ENCODE measurements around the gene EPHX1.

EPHX1 gene

DNA sequence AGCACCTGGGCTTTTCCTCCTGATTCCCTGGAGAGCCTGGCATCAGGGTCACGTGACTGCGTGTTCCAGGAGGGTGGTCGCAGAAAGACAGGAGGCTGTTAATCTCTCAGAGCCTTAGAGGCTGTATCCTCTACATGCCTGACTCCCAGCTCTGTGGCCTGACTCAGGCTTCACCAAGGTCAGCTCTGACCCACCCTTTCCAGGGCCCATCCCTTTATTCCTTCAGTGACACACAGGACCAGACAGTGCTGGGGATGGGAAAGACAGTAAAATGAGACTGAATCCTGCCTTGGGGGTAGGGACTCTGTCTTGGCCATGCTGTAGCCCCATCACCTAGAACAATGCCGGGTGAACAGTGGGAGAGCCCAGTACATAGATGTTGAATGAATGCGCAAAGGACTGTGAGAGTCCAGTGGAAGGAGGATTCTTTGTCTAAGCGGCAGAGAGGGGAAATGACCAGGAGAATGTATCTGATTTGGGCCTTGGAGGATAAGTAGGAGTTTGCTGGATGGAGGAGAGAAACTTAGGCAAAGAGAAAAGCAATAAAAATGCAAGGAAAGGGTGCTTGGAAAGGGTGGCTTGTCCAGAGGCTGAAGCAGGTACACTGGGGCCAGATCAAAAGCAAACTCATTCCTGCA is 33.0 kb downstream of the EPHX1 start:
- no peak for DNase-seq (ENCODE audit: low spot score)

DNA sequence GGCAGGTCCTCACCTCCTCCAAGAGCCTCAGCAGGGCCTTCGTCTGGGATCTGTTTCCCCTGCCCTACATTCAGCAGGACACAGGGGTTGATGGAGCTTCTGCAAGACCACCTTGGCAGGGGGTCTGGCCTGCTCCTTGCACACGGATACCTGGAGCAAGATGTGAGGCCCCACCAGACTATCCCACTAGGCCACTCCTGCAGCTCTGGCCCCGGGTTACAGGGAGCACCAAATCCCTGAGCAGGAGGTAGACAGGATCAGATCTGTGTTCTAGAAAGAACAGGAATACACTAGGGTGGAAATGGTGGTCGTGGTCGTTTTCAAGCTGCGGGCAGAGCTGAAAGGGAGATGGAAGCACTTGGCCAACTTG is 33.5 kb downstream of the EPHX1 start:
- no peak for DNase-seq (ENCODE audit: low spot score)

DNA sequence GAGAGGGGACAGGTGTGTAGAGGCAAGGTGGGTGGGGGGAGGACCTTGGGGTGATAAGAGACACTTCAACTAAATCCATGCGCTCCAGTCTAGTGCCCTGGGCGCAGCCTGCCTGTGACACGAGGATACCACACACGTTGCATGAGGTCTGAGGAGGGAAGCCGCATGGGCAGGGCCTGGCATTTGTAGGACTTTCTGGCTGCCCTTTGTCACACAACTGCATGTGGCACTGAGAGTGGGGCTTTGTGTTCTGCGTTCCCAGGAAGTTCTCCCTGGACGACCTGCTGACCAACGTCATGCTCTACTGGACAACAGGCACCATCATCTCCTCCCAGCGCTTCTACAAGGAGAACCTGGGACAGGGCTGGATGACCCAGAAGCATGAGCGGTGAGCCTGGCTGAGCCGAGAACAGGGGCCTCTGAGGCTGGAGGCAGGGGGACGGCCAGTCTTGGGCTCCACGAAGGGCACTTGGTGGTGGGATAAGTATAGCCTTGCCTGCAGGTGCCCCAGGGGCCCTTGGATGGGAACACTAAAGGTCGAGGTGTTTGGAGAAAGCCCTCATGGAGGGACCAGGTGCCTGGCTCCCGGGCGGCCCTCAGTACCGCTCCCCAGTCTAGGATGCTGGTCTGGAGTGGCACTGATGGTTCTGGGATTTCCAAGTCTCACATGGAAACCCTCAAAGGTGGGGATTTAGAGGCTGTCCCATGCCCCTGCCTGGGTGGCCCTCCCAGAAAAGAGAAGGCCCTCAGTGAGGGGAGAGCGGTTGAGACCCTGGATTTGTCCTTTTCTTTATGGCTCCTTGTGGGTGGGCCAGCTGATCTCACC is 34.5 kb downstream of the EPHX1 start:
- no peak for DNase-seq (ENCODE audit: low spot score)

DNA sequence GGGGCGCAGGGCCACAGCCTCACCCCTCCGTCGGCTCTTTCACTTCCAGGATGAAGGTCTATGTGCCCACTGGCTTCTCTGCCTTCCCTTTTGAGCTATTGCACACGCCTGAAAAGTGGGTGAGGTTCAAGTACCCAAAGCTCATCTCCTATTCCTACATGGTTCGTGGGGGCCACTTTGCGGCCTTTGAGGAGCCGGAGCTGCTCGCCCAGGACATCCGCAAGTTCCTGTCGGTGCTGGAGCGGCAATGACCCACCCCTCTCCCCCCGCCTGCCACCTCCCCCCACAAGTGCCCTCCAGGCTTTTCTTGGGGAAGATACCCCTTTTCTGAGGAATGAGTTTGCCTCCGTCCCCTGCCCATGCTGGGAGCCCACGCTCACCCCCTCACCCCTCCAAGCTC is 35.2 kb downstream of the EPHX1 start:
- DNase-seq (ENCODE audit: low spot score): no peak

DNA sequence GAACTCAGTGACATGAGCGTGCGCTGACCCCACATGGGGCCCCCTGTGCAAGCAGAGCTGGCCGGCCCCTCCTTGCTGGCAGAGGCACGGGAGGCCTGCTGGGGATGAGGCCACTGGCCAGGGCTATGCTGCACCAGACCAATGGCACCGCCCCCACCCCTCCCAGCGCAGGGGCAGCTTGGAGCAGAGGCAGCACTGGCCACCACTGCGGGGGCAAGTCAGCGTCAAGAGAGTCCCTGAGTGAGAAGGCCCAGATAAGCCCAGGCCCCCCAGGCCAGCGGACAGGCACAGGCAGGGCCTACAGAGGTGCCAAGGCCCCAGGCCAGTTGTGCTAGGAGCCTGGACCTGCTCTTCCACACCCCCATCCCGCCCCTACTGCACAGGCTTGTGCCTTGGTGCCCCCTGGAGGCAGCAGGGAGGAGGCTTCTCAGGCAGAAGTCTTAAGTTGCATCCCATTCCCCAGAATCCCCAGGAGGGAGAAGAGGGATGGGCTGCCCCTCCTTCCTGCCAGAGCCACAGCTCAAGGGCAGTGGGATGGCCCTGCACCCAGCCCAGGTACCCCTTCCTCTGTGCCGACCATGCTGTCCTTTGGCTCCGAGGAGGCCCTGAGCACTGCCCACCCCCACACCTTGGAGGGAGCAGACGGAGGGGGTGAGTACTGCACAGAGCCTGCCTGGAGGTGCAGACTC is 35.8 kb downstream of the EPHX1 start:
- DNase-seq (ENCODE audit: low spot score): peak; percentile 69

DNA sequence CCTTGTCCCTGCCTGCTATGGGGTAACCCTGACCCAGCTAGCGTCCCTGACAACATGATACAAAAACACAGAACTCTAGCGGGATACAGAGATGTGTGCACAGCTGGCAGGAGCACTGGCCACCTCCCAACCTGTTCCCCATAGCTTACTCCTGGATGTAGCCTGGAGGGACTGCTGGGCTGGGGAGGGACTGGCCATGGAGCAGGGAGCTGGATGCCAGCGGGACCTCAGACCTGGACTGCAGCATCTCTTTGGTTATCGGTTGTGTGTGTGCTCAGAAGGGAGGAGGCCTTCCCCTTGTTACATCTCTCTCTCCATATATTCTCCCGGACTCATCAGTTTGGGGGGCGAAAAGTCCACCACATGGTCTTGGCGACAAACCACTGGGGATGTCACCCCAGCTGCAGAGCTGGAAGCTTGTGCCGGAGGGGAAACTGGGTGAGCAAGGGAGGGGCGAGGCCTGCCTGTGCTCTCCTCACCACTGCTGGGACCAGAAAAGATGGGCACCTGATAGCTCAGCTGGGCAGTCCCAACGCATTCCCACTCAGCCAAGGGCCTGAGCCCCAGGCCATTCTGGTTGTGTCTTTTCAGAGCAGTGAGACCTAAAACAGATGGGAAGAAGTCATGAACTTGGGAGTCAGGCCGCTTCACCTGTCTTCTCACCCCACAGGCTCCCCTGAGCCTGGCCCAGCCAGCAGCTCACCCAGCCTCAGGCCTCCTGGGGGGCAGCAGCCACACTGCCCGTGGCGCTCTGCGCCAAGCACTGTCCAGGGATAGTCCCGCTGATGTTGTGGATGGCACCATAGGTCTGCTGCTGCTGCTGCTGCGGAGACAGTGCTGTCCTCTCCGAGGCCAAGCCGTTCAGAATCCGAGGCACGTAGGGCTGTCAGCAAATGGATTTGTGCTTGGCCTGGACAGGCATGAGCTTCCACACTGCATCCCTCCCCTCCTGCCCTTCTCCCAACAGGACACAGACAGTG is 36.7 kb downstream of the EPHX1 start:
- DNase-seq (ENCODE audit: low spot score): no peak

DNA sequence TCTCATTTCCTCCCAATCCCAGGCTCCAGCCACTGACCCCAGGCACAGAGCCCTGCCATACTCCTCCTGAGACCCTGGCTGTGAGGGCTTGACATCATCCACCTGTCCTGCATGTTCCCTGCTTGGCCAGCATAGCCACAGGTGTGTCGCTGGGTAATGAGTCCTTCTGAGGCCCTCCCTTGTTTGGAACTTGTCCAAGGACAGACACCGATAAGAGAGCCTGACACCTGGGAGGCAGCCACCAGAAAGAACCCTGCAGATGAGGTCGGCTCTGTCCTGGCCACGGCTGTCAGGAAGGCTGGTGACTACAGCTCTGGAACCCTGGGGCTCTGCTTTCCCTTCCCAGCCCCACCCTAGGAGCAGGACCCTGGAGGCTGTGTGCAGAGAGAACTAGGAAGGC is 37.7 kb downstream of the EPHX1 start:
- no peak for DNase-seq (ENCODE audit: low spot score)

DNA sequence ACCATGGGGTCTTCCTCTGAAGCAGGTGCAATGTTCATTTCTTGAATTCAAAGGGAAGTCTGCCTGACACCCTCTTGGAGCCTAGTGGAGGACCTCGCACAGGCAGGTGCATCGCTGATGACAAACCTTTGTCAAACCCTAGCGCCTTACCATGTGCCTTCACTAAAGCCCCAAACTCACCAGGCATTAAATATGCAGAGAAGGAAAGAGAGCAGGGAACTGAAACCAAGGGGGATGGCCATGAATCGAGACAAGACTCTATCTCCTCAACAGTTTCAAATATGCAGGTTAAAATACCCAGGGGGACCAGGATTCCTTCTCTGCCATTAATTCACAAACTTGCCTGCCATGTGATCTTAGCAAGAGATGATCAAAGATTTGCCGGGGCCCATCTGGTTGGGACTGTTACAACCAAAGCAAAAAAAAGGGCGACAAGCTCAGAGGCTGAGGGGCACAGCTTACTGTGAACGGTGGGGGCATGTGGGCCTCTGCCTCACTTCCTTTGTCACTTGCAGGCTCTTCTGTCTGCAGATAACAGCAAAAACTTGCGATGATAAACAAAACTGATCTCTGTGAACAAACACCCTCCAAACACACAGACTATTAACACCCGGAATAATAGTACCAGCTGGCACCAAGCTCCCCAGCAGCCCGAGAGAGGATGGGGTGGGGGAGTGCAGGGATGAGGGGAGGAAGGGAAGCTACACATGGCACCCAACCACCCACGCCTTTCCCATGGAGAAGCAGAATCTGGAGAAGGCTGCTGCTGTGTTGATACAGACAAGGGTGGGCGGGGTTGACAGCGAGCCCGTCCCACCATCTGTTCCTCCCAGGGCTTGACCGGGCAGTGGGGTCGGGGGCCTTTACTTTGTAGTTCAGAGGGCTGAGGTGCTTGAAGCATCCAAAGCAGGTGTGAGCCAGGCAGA is 38.4 kb downstream of the EPHX1 start:
- DNase-seq (ENCODE audit: low spot score): no peak

DNA sequence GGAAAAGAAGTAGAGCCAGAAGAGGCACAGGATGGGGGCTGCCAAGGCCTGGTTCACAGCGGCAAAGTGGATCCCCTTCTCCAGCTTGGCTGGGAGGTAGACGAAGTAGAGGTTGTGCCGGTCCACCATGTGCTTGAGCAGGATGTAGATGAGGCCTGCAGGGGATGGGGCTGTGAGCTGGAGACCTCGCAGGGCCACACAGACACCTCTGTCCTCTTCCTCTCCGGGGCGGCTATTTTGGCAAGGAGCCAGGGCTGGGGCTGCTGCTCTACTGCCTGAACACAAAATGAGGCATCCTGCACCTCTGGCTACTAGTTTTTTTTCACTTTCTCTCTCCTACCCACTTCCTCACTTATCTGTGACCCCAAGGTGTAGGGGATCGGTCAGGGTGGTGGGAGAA is 40.0 kb downstream of the EPHX1 start:
- DNase-seq (ENCODE audit: low spot score): no peak

DNA sequence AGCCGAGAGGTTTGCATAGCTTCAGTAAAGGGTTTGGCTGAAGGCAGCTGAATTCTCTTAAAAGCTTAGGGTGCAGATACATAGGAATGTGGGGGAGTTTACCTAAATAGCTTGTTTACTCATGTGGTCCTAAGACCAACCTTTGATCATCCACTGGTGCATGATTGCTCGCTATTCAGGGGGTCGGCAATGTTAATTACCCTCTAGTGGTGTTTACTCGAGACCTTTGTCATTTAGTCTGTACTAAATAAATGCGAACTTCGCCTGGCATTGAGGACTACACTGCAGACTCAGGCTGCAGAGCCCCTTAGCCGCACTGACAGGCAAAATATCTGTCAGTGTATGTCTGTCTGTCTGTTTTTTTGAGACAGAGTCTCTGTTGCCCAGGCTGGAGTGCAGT is 40.4 kb downstream of the EPHX1 start:
- DNase-seq (ENCODE audit: low spot score): no peak

DNA sequence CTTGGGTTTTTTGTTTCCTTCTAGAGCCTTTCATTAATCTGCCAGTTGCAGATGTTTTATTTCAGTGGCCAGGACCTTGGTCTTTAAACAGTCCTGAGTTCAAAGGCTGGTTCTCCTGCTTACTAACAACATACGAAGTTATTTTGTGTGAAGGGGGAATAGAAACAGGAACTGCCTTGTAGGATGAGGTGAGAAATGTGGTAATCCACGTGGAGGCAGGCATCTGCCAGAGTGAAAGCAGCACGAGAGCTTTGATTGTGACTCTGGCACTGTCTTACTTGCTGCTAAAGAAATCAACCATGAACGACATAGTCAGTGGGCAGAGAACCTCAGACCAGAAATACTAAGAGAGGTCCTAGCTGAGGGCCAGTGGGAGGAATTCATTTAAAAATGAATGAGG is 41.9 kb downstream of the EPHX1 start:
- no peak for DNase-seq (ENCODE audit: low spot score)

DNA sequence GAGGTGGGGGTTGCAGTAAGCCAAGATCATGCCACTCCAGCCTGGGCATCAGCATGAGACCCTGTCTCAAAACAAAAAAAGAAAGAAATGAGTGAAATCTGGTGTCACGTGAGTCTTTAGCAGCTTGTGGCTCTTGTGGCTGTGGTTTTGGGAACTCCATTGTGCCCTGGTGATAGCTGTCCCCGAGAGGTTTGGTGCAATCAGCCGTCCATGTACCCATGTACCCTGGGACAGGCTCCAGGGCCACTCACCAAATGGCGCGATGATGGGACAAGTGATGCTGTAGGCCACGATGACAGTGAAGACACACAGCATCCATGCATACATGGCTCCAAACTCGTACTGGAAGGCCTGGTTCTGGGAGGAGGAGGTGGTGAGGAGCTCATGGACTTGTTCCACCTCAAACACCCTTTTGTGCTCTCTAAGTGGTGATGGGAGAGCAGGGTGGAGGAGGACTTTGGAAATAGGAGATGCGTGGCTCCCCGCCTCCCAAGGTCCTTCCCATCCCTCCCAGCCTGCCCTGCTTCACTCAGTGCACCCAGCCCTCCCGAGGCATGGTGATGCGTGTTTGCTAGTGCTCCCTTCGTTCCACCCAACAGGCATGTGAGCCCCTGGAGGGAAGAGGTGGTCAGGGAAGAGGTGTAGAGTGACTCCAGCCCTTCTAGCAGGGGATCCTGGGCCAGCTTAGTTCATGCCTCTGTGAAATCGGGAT is 42.6 kb downstream of the EPHX1 start:
- DNase-seq (ENCODE audit: low spot score): no peak

DNA sequence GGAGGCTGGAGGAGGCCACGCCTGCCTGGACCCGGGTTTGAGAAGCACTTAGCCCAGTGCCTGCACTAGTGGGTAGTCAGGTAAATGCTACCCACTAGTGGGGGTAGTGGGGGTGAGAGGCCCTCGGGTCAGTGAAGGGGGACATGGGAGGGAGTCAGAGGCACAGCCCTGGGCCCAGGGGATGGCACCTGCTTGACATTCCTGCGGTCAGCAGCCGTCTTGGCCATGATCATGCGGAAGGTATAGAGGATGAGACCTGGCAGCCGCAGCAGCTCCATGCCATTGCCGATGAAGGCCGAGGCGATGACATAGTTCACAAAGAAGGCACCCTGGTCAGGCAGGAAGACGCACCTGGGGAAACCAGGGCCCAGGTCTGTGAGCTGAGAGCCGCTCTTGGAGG is 43.5 kb downstream of the EPHX1 start:
- no peak for DNase-seq (ENCODE audit: low spot score)

DNA sequence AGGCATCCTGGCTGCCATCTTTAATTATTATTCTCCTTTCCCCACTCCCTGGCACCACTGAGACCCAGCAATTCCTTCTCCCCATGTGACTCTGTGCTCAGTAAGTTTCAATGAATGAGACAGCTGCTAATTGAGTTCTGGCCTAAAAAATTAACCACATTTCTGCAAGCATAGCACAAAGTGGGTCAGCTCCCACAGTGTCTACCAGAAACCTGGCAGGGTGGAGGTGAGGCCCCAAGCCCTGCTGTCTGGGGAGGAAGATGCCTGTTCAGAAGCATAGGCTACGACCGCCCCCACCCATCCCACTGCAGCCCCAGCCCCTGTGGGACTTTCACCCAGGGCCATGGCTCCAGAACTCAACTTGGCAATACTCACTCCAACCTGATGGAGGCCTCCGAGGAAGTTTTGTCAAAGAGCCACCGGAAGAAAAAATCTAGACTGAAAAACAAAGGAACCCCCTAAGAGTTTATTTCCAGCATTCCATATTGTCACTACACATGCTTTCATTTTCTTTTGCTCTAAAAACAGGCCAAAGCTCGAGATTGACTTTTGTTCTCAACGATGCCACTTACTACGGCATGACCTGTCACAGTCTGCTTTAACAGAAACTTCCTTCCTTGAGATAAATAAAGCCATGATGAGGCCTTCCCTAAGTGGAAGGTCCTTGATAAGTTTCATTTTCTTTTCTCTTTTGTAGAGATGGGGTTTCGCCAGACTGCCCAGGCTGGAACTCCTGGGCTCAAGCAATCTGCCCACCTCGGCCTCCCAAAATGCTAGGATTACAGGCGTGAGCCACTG is 45.8 kb downstream of the EPHX1 start:
- DNase-seq (ENCODE audit: low spot score): peak; percentile 14

DNA sequence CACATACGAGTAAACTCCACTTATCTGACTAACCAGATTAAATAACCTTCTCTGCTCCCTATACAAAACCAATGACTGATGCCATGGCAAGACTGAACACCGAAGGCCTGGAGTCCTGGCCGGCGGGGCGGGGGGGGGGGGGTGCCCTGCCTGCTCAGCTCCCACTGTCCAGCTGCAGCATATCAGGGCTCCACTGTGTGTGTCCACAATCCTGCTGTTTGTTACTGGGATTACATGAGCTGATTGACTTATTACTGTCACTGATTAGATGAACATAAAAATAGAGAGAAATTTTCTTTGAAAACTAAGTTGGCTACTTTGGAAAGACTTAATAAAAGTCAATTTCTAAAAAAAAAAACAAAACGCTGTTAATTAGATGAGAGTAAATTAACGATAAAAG is 47.3 kb downstream of the EPHX1 start:
- no peak for DNase-seq (ENCODE audit: low spot score)

DNA sequence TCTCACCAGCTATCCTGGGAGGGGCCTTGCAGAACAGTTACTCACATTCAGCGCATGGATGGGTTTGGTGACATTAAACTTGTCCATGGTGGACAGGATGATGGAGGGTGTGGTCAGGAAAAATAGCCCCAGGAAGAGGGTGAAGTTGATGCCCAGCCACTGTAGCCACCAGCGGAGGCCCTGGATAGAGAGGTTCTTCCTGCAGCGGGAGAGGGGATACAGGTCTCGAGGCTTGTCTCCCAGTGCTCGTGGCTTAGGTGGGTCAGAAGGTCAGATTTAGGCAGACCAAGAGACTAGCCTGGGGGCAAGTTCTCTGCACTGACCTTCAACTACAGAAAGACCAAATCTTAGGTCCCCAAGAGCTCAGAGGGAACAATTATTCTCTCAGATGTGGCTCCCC is 49.2 kb downstream of the EPHX1 start:
- DNase-seq (ENCODE audit: low spot score): no peak

DNA sequence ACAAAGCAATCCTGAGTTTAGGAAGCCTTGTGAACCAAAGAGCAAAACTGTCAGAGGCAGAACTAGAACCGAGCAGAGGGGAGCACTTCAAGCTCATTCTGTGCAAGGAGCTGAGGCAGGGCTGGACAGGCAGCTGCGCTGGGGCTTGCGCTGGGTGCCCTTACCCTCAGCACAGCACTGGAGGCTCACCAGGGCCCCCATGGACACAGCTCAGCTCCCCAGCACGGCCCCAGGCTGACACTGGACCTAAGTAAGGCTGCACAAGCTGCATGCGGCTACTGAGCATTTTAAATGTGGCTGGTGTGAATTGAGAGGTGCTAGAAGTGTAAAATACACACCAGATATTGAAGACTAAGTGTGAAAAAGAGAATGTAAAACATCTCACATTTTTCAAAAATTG is 50.2 kb downstream of the EPHX1 start:
- no peak for DNase-seq (ENCODE audit: low spot score)

DNA sequence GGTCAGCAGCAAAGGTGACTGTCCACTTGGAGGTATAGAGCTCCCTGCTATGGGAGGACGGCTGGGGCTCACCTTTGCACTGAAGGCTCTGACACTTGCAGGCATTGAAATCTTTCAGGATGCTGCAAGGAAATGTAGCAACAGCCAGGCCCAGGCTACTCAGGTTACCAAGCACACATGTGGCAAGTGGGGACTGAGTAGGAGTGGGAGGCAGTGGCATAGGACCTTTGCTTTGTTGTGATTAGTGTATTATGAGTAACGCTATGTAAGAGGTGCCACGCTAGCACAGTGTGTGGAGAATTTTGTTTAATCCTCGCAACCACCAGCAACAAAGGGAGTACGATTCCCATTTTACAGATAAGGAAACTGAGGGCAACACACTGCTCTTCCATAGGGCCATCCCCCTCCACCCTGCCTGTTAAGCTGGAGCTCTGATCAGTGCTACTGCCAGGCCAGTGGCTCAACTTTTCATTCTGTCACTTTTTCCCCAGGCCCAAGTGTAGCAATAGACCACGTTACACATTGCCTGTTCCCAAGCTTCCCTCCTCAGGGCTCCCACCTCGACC is 51.0 kb downstream of the EPHX1 start:
- DNase-seq (ENCODE audit: low spot score): no peak

Data from cerebellar cortex (tissue), 1 donor.